K562 (cell line): ENCODE results near the gene NCOA1. TPM values are rescaled to one million over a fixed set of nuclear protein-coding genes. Genes with fewer than 3 reads are reported as not detected.
A peak's percentile ranks its signal among the peaks of the same experiment; 100 is the strongest.

Experiments
- ATAC-seq: fragments of 200-7000 bp; cut with Tn5 transposase; 3 replicates; pipeline ENCODE4 v1.9.1; 2020; ENCODE audit warnings: moderate library complexity
- BruUV-seq: library from RNA; stranded (reverse); fragments of 400-500 nt; replicated peaks from 2 replicates; lab custom pipeline; 2021; lab: Mats Ljungman, UMichigan
- CTCF ChIA-PET: fragments of 300-600 bp; formaldehyde crosslinking; extraction: SDS; loops from one replicate; lab custom pipeline; 2021; ENCODE audit warnings: low intra/inter-chr PET ratio; lab: Yijun Ruan, JAX
- POLR2A ChIA-PET: fragments of 300-600, 350-650 bp; sonication (Branson Sonifier 250); formaldehyde crosslinking; extraction: SDS; loops from one replicate; lab custom pipeline; 2021; ENCODE audit warnings: antibody characterized with exemption, inconsistent platforms; lab: Yijun Ruan, JAX
- DNase-seq, 4 experiments: peaks; one replicate each; pipeline versions ENCODE4 v3.0.0 to v3.0.0-alpha.2; 2011 to 2018; ENCODE audit warnings: low spot score in 3 of 4, mixed read lengths in 3 of 4; ENCODE audit errors: extremely low read depth in 1 of 4
- FAIRE-seq: peaks from 2 replicates; lab custom pipeline; 2011; peaks lifted over from hg19 to GRCh38; lab: Jason Lieb, UNC
- H2AFZ ChIP-seq: 2 replicates; pipeline ENCODE4 v1.6.0; 2011; ENCODE audit warnings: low read depth, low read length, control low read depth, inconsistent platforms
- H3K27ac ChIP-seq: fragments of 200-600 bp; 3 replicates; pipeline ENCODE4 v1.8.0; 2011; ENCODE audit warnings: low read depth, mild to moderate bottlenecking, control low read depth, inconsistent platforms, low read length, moderate library complexity, mixed read lengths; ENCODE audit errors: extremely low read depth
- H3K27me3 ChIP-seq, 2 experiments: fragments of 300-600 bp in 1 of 2; 2 replicates in 1 of 2; 3 replicates in 1 of 2; pipeline versions ENCODE4 v1.6.0 to v1.8.0; 2011; ENCODE audit warnings: inconsistent platforms in 2 of 2, low read length in 2 of 2, mild to moderate bottlenecking in 1 of 2, mixed read lengths in 1 of 2, moderate library complexity in 1 of 2; ENCODE audit not compliant: control insufficient read depth in 2 of 2, insufficient read depth in 2 of 2
- H3K36me3 ChIP-seq: fragments of 300-600 bp; 3 replicates; pipeline ENCODE4 v1.8.0; 2011; ENCODE audit warnings: mild to moderate bottlenecking, low read length, inconsistent platforms; ENCODE audit not compliant: control insufficient read depth, insufficient read depth
- H3K4me1 ChIP-seq, 2 experiments: fragments of 200-600 bp in 1 of 2; replicated peaks in 1 of 2; 2 replicates in 1 of 2; 3 replicates in 1 of 2; pipeline versions ENCODE4 v1.5.1 to v1.8.0; 2011; ENCODE audit warnings: inconsistent platforms in 2 of 2, low read length in 2 of 2, mild to moderate bottlenecking in 1 of 2, mixed read lengths in 1 of 2, moderate library complexity in 1 of 2; ENCODE audit not compliant: control insufficient read depth in 2 of 2, insufficient read depth in 2 of 2
- H3K4me2 ChIP-seq: 2 replicates; pipeline ENCODE4 v1.6.1; 2011; ENCODE audit warnings: low read length, control low read depth, inconsistent platforms, mixed read lengths; ENCODE audit not compliant: insufficient read depth
- H3K4me3 ChIP-seq: fragments of 200-600 bp; sonication (generic), shearing (Covaris generic); 2 replicates; pipeline ENCODE4 v1.5.1; 2016; ENCODE audit warnings: control low read depth, inconsistent platforms
- H3K79me2 ChIP-seq: fragments of 200-600 bp; 3 replicates; pipeline ENCODE4 v1.8.0; 2011; ENCODE audit warnings: low read length, inconsistent platforms; ENCODE audit not compliant: control insufficient read depth, insufficient read depth
- H3K9ac ChIP-seq, 2 experiments: 2 replicates each; pipeline versions ENCODE4 v1.6.0 to v1.6.1; 2011; ENCODE audit warnings: low read depth in 2 of 2, low read length in 2 of 2, control low read depth in 1 of 2, inconsistent platforms in 1 of 2, mild to moderate bottlenecking in 1 of 2, mixed read lengths in 1 of 2; ENCODE audit not compliant: insufficient read depth in 1 of 2
- H3K9me1 ChIP-seq: one replicate; pipeline ENCODE4 v1.6.0; 2011; ENCODE audit warnings: inconsistent platforms, mild to moderate bottlenecking, low read length, moderate library complexity; ENCODE audit not compliant: control insufficient read depth, insufficient read depth
- H3K9me3 ChIP-seq: replicated peaks from 2 replicates; pipeline ENCODE4 v1.5.1; 2011; ENCODE audit warnings: low read depth, low read length, inconsistent platforms; ENCODE audit not compliant: control insufficient read depth, insufficient read depth
- H4K20me1 ChIP-seq: replicated peaks from 2 replicates; pipeline ENCODE4 v1.6.1; 2011; ENCODE audit warnings: low read length, inconsistent platforms, mixed read lengths; ENCODE audit not compliant: control insufficient read depth, insufficient read depth
- BCLAF1 ChIP-seq, 2 experiments: fragments of 450-650 bp in 1 of 2; IDR thresholded peaks; 2 replicates each; pipeline ENCODE4 v1.6.1; 2011 to 2017; ENCODE audit warnings: low read depth in 2 of 2, antibody characterized with exemption in 1 of 2, borderline replicate concordance in 1 of 2, low read length in 1 of 2, mild to moderate bottlenecking in 1 of 2, mixed read lengths in 1 of 2; ENCODE audit not compliant: control insufficient read depth in 1 of 2
- CBX1 ChIP-seq: sonication (generic); IDR thresholded peaks from 2 replicates; pipeline ENCODE4 v1.6.1; 2016; ENCODE audit warnings: antibody characterized with exemption, low read depth, mild to moderate bottlenecking
- CBX3 ChIP-seq, 2 experiments: IDR thresholded peaks; 1 replicate in 1 of 2; 2 replicates in 1 of 2; pipeline ENCODE4 v1.6.1; 2012; ENCODE audit warnings: inconsistent platforms in 2 of 2, low read length in 2 of 2, borderline replicate concordance in 1 of 2, control low read depth in 1 of 2
- EP400 ChIP-seq: fragments of 450-650 bp; IDR thresholded peaks from 2 replicates; pipeline ENCODE4 v1.6.1; 2017; ENCODE audit warnings: antibody characterized with exemption, mild to moderate bottlenecking, moderate library complexity
- ERF ChIP-seq: fragments of 450-650 bp; formaldehyde crosslinking; IDR thresholded peaks from 2 replicates; pipeline ENCODE4 v1.4.0; 2020; ENCODE audit warnings: mild to moderate bottlenecking, mixed read lengths
- FOXP4 ChIP-seq: sonication (generic); formaldehyde crosslinking; IDR thresholded peaks from 2 replicates; pipeline ENCODE4 v1.8.0; 2022; ENCODE audit warnings: mild to moderate bottlenecking, missing genetic modification reagents, borderline replicate concordance
- KDM2B ChIP-seq: fragments of 250-450 bp; sonication (Bioruptor Pico); IDR thresholded peaks from 2 replicates; pipeline ENCODE4 v1.8.0; 2021; ENCODE audit warnings: mild to moderate bottlenecking, moderate library complexity
- NR4A1 ChIP-seq, 2 experiments: fragments of 250-450 bp in 1 of 2; fragments of 450-650 bp in 1 of 2; sonication (Bioruptor Pico) in 1 of 2; IDR thresholded peaks; 2 replicates each; pipeline versions ENCODE4 v1.4.0 to v1.6.1; 2016 to 2020; ENCODE audit warnings: mild to moderate bottlenecking in 2 of 2, missing compliant biosample characterization in 1 of 2, missing genetic modification characterization in 1 of 2, moderate library complexity in 1 of 2
- RFX5 ChIP-seq: IDR thresholded peaks from 2 replicates; pipeline ENCODE4 v1.6.1; 2011; ENCODE audit warnings: low read depth, mild to moderate bottlenecking, improper control_type of control experiment, low read length
- SNRNP70 ChIP-seq: fragments of 200-400 bp; formaldehyde crosslinking; optimal IDR thresholded peaks from 2 replicates; pipeline ENCODE3; 2017; ENCODE audit warnings: low read depth, low read length
- TFAP4 ChIP-seq: sonication (generic); formaldehyde crosslinking; IDR thresholded peaks from 2 replicates; pipeline ENCODE4 v1.8.0; 2022; ENCODE audit warnings: missing genetic modification reagents, mild to moderate bottlenecking, moderate library complexity, borderline replicate concordance
- ZNF121 ChIP-seq: sonication (generic); formaldehyde crosslinking; conservative IDR thresholded peaks from 2 replicates; pipeline ENCODE4 v1.8.0; 2022; ENCODE audit warnings: missing genetic modification reagents
- ZNF174 ChIP-seq: fragments of 250-450 bp; sonication (Bioruptor Pico); IDR thresholded peaks from 2 replicates; pipeline ENCODE4 v1.4.0; 2020; ENCODE audit warnings: mild to moderate bottlenecking
- ZNF280A ChIP-seq: fragments of 450-650 bp; IDR thresholded peaks from 2 replicates; pipeline ENCODE4 v1.6.1; 2018; ENCODE audit warnings: mild to moderate bottlenecking, low read depth; ENCODE audit not compliant: partially characterized antibody
- WGBS: fragments of 100-300 bp; shearing (Covaris generic); methylation state at CpG from one replicate; pipeline ENCODE4 v1.1.6; 2016; ENCODE audit warnings: low coverage, mixed read lengths; ENCODE audit not compliant: insufficient coverage; ENCODE audit errors: missing lambda C conversion rate; 5-methylcytosine and 5-hydroxymethylcytosine counted together
- in situ Hi-C: fragments of 300-500 bp; cut with MboI; formaldehyde crosslinking; loops from 4 replicates; pipeline ENCODE4 v1.15.0; 2018; ENCODE audit warnings: inconsistent platforms, mixed read lengths
- intact Hi-C: fragments of 100-400 bp; cut with micrococcal nuclease; formaldehyde crosslinking; loops from 2 replicates; pipeline ENCODE4 v1.14.2; 2022
- polyA plus RNA-seq, 8 experiments: library from polyadenylated mRNA; depleted of rRNA in 4 of 8; stranded (reverse) in 5 of 8; unstranded in 3 of 8; fragments of >200 nt; fragmentation: Nextera tagmentation in 2 of 8; fragmentation: Illumina TruSeq in 1 of 8; extraction: Ambion mirVana in 2 of 8; extraction: Trizol in 1 of 8; gene quantifications; 2 replicates each; pipeline versions ENCODE4 v1.2.1 to v1.2.3, GENCODE V29; 2011 to 2014; ENCODE audit warnings: inconsistent platforms in 1 of 8, missing spikeins in 1 of 8
- total RNA-seq, 7 experiments: library from RNA; depleted of rRNA in 6 of 7; stranded (reverse); fragments of >200 nt in 6 of 7; fragmentation: Illumina TruSeq in 2 of 7; extraction: Trizol in 2 of 7; gene quantifications; 2 replicates each; pipeline versions ENCODE4 v1.2.1 to v1.2.3, GENCODE V29; 2011 to 2021; ENCODE audit warnings: low replicate concordance in 1 of 7

NCOA1 gene
- total and polyA plus RNA-seq, 9 of the 15 experiments (the other 6 are each of a cell fraction or from before 2014, with no cell fraction given), result 4.9 to 25.7 (median 17.0) TPM

GRCh38 chr2:24566209-24566608 lies 75.2 kb downstream of the NCOA1 start:
- POLR2A ChIA-PET, result no interaction called here
- Histone ChIP-seq H3K79me2 (no peaks in the 10 kb centered on the region; the same call in 2 of the 3 replicates), H3K9ac (no peak overlapping the region), H2AFZ (no peak overlapping the region), H3K4me1 (peaks cover 0 to 3% of the 10 kb centered on the region in 2 experiments; a peak in 1 of 5 replicates), H3K4me3 (no peak overlapping the region), H4K20me1 (no peaks in the 10 kb centered on the region), H3K27me3 (no peaks in the 10 kb centered on the region), H3K9me1 (no peaks in the 10 kb centered on the region), H3K36me3 (peaks cover 23% of the 10 kb centered on the region; the same call in 2 of the 3 replicates), H3K9me3 (peaks cover 9% of the 10 kb centered on the region), H3K4me2 (no peak overlapping the region), H3K27ac (no peak overlapping the region)
- WGBS, result 86% methylated on average over 3 of the region's 3 CpGs
- ATAC-seq, result peak; percentile 21; the same call in 1 of the 3 replicates
- intact Hi-C loops, result no loop called here
- CTCF ChIA-PET, result no interaction called here
- in situ Hi-C loops, result no loop called here
- FAIRE-seq, result no peak
- BruUV-seq, result no TSS peak
- DNase-seq, result peak in 1 of 4 experiments; percentile 9
- TF ChIP-seq ZNF174 (CRISPR knock-in tag) (no peak), NR4A1 (CRISPR knock-in tag; IDR thresholded peaks at IDR 0.05) (no peak), NR4A1 (tag; IDR thresholded peaks at IDR 0.05) (no peak), BCLAF1 (IDR thresholded peaks at IDR 0.05; ENCODE audit: borderline replicate concordance in 1 of 2, control insufficient read depth in 1 of 2, low read depth in 2 of 2, low read length in 1 of 2) (no peak), KDM2B (CRISPR knock-in tag) (no peak), RFX5 (no peak), CBX1 (0 out of 2 replicates have a peak, but pooled peaks have one; percentile 67), TFAP4 (CRISPR knock-in tag) (peak; percentile 29; the same call in 1 of the 2 replicates), SNRNP70 (no peak), CBX3 (IDR thresholded peaks at IDR 0.05; ENCODE audit: borderline replicate concordance in 1 of 2, low read length in 2 of 2) (peak in 1 of 2 experiments; percentile 89; a peak in 1 of 3 replicates), EP400 (no peak), FOXP4 (CRISPR knock-in tag) (no peak), ZNF280A (peak; percentile 73), ERF (no peak), ZNF121 (CRISPR knock-in tag) (no peak)
